Neutrophil (primary cell): ENCODE results near the gene PRPF4.

Experiments
- H3K27ac ChIP-seq: fragments of 200-600 bp; sonication (generic); 2 replicates; pipeline ENCODE4 v1.5.1; 2016; ENCODE audit warnings: mild to moderate bottlenecking, moderate library complexity
- H3K27me3 ChIP-seq: fragments of 200-600 bp; sonication (generic); 2 replicates; pipeline ENCODE4 v1.6.0; 2016; ENCODE audit warnings: mild to moderate bottlenecking
- H3K36me3 ChIP-seq: fragments of 200-600 bp; sonication (generic); 2 replicates; pipeline ENCODE4 v1.5.1; 2017
- H3K4me1 ChIP-seq, 2 experiments: fragments of 200-600 bp in 1 of 2; sonication (generic) in 1 of 2; 1 replicate in 1 of 2; 2 replicates in 1 of 2; pipeline versions ENCODE4 v1.5.1 to v1.6.1; 2013 to 2016; ENCODE audit warnings: low read depth in 1 of 2, low read length in 1 of 2, mild to moderate bottlenecking in 1 of 2, moderate library complexity in 1 of 2; ENCODE audit not compliant: control insufficient read depth in 1 of 2, insufficient read depth in 1 of 2
- H3K4me3 ChIP-seq, 2 experiments: fragments of 200-600 bp in 1 of 2; sonication (generic) in 1 of 2; 1 replicate in 1 of 2; 2 replicates in 1 of 2; pipeline ENCODE4 v1.5.1; 2013 to 2016; ENCODE audit warnings: low read depth in 1 of 2, low read length in 1 of 2, mild to moderate bottlenecking in 1 of 2, moderate library complexity in 1 of 2
- H3K9me3 ChIP-seq: fragments of 200-600 bp; sonication (generic); 2 replicates; pipeline ENCODE4 v1.5.1; 2016
- TF ChIP-seq, protein P1 (sequence below): fragments of 200-600 bp; sonication (generic); IDR thresholded peaks from 2 replicates; pipeline ENCODE4 v1.5.1; 2016; ENCODE audit warnings: antibody characterized with exemption

The PRPF4 gene

GRCh38 chr9:113315231-113315630 is 39.8 kb downstream of the PRPF4 start:
- H3K27ac ChIP-seq: no peak overlapping the region
- H3K4me3 ChIP-seq: no peak overlapping the region
- TF ChIP-seq, protein P1, sequence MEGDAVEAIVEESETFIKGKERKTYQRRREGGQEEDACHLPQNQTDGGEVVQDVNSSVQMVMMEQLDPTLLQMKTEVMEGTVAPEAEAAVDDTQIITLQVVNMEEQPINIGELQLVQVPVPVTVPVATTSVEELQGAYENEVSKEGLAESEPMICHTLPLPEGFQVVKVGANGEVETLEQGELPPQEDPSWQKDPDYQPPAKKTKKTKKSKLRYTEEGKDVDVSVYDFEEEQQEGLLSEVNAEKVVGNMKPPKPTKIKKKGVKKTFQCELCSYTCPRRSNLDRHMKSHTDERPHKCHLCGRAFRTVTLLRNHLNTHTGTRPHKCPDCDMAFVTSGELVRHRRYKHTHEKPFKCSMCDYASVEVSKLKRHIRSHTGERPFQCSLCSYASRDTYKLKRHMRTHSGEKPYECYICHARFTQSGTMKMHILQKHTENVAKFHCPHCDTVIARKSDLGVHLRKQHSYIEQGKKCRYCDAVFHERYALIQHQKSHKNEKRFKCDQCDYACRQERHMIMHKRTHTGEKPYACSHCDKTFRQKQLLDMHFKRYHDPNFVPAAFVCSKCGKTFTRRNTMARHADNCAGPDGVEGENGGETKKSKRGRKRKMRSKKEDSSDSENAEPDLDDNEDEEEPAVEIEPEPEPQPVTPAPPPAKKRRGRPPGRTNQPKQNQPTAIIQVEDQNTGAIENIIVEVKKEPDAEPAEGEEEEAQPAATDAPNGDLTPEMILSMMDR: no peak
- no peaks in the 10 kb centered on the region for H3K9me3 ChIP-seq
- no peaks in the 10 kb centered on the region for H3K36me3 ChIP-seq
- no peaks in the 10 kb centered on the region for H3K27me3 ChIP-seq
- no peaks in the 10 kb centered on the region for H3K4me1 ChIP-seq

GRCh38 chr9:113316030-113316429 is 40.6 kb downstream of the PRPF4 start:
- no peaks in the 10 kb centered on the region for H3K9me3 ChIP-seq
- H3K27me3 ChIP-seq: no peaks in the 10 kb centered on the region
- H3K36me3 ChIP-seq: no peaks in the 10 kb centered on the region
- H3K4me3 ChIP-seq: no peak overlapping the region
- TF ChIP-seq, protein P1: no peak
- no peak overlapping the region for H3K27ac ChIP-seq
- no peaks in the 10 kb centered on the region for H3K4me1 ChIP-seq

DNA sequence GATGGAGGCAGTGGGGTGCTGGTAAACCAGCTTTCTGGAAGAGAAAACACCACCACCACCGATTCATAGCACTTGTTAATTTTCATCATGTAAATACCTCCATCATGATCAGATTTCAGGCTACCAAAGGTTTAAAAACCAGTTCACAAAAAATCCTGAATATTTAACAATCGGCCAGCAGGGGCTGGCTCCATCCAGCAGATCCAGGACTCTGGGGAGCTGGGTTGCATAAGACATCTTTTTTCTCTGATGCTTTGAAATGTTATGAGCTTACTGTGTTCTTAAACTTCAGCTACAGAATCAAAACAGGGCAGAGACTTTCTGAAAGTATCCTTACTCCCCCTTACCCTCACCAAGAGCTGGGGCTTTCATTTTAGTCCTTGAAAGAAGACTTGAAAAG is 42.3 kb downstream of the PRPF4 start:
- Histone ChIP-seq H3K27me3 (no peaks in the 10 kb centered on the region), H3K27ac (no peak overlapping the region), H3K36me3 (no peaks in the 10 kb centered on the region), H3K9me3 (no peaks in the 10 kb centered on the region), H3K4me1 (no peaks in the 10 kb centered on the region), H3K4me3 (no peak overlapping the region)
- TF ChIP-seq, protein P1: no peak

GRCh38 chr9:113319054-113319453 is 43.6 kb downstream of the PRPF4 start:
- no peak overlapping the region for H3K4me3 ChIP-seq
- TF ChIP-seq, protein P1: no peak
- no peaks in the 10 kb centered on the region for H3K27me3 ChIP-seq
- no peaks in the 10 kb centered on the region for H3K9me3 ChIP-seq
- no peaks in the 10 kb centered on the region for H3K4me1 ChIP-seq
- no peak overlapping the region for H3K27ac ChIP-seq
- no peaks in the 10 kb centered on the region for H3K36me3 ChIP-seq

DNA sequence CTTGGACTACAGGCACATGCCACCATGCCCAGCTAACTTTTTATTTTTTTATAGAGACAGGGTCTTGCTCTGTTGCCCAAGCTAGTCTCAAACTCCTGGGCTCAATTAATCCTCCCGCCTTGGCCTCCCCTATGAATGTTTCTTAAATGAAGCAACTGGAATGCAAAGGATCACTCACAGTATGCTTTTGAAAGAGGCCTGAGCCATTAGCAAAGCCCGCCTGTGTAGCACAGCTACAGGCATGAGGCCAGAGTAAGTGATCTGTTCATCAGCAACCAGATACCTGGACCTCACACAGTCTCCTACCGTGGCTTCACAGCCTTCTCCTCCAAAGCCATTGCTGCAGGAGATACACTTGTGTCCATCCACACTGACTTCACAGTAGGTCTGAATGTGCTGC is 44.6 kb downstream of the PRPF4 start:
- Histone ChIP-seq H3K36me3 (no peaks in the 10 kb centered on the region), H3K4me3 (no peak overlapping the region), H3K27me3 (no peaks in the 10 kb centered on the region), H3K27ac (no peak overlapping the region), H3K9me3 (no peaks in the 10 kb centered on the region), H3K4me1 (no peaks in the 10 kb centered on the region)
- TF ChIP-seq, protein P1: no peak

DNA sequence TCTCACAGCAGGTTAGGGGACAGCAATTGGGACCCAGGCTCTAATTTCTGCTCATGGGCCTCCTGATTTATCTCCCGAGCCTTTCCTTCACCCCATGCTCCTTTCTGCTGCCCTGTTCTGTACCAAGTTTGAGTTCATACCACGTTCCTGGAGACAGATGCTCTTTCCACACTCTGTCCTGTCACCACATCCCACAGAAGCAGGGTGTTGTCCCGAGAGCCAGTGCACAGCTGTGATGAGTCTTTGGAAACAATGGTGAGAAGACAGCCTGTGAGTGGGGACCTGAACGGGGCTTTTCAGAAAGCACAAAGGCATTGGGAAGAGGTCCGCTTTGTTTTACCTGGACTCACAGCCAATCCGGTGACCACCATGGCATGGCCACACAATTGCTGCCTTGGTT is 47.2 kb downstream of the PRPF4 start:
- Histone ChIP-seq H3K27me3 (no peaks in the 10 kb centered on the region), H3K36me3 (no peaks in the 10 kb centered on the region), H3K4me1 (no peaks in the 10 kb centered on the region), H3K9me3 (no peaks in the 10 kb centered on the region), H3K27ac (no peak overlapping the region), H3K4me3 (no peak overlapping the region)
- TF ChIP-seq, protein P1: no peak
